ENCODE results near the gene RGL4. TPM values are rescaled to one million over a fixed set of nuclear protein-coding genes. Genes with fewer than 3 reads are reported as not detected.
"Not testable (repeated sequence)": the region's sequence is repeated elsewhere in the genome, so short reads cannot be mapped to it uniquely, and the experiment has no call there.

The RGL4 gene, protein sequence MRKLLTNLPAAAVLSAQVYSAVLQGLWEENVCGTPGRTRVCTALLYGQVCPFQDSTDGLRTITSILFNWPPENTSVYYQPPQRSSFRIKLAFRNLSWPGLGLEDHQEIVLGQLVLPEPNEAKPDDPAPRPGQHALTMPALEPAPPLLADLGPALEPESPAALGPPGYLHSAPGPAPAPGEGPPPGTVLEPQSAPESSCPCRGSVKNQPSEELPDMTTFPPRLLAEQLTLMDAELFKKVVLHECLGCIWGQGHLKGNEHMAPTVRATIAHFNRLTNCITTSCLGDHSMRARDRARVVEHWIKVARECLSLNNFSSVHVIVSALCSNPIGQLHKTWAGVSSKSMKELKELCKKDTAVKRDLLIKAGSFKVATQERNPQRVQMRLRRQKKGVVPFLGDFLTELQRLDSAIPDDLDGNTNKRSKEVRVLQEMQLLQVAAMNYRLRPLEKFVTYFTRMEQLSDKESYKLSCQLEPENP
- not detected in 2 replicates for total RNA-seq (2014; rRNA removed; shearing (Covaris generic); ENCODE audit: low replicate concordance)

DNA sequence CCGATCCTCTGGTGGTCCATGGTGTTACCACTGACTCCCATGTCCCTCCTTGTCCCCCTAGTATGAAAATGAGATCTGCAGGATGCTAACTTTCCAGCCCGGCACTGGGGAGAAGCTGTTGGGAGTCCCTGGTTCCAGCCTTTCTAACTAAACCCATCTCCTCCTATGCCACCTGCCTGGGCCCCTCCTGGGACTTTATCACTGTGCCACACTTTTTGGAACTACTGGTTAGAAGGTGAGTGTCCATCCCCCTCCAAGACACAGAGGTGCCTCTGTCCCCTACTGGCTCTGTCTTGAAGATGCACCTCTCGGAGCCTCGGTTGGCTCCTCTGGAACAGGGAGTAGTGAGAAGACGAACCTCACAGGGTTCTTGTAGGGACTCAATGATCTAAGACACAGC, at the start of gene RGL4:
Gene RGL4 (plus strand): TSS at position 301 of the 400 bp plus-strand sequence. CDS start 1,018 bp downstream, outside the sequence.
- no peak for DNase-seq
- Histone ChIP-seq H3K27me3 (no peaks in the 10 kb centered on the region), H3K36me3 (no peaks in the 10 kb centered on the region), H3K4me3 (no peak within 1 kb of the TSS), H3K9me3 (no peaks in the 10 kb centered on the region)

DNA sequence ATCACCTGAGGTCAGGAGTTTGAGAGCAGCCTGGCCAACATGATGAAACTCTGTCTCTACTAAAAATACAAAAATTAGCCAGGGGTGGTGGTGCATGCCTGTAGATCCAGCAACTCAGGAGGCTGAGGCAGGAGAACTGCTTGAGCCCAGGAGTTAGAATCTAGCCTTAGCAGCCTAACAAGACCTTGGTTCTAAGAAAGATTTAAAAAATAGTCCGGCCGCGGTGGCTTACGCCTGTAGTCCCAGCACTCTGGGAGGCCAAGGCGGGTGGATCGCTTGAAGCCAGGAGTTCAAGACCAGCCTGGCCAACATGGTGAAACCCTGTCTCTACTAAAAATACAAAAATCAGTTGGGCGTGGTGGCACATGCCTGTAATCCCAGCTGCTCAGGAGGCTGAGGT, 44.3 kb upstream of the RGL4 start:
- not testable (repeated sequence) for H3K9me3 ChIP-seq, DNase-seq, H3K36me3 ChIP-seq, H3K4me3 ChIP-seq, H3K27me3 ChIP-seq

DNA sequence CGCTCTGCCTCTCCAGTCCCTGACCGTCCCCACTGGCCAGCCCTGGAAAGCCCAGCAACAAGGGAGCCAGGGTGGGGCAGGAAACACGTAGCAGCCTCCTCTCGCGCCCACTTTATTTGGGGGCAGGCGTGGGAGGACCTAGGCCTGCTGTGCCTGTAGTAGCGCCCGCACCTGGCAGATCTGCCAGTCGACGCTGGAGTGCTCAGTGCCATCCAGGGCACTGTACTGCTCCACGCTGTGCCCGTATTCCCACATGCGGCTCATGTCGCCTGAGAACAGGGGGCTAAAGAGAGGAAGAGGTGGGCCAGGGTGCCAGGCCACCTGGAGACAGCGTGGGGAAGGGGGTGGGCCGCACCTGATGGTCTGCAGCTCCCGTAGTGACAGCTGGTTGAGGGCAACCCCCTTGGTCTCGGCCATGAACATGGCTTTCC, 41.7 kb upstream of the RGL4 start:
- Histone ChIP-seq H3K4me3 (no peak overlapping the region), H3K9me3 (no peaks in the 10 kb centered on the region), H3K27me3 (no peaks in the 10 kb centered on the region), H3K36me3 (no peaks in the 10 kb centered on the region)
- no peak for DNase-seq

DNA sequence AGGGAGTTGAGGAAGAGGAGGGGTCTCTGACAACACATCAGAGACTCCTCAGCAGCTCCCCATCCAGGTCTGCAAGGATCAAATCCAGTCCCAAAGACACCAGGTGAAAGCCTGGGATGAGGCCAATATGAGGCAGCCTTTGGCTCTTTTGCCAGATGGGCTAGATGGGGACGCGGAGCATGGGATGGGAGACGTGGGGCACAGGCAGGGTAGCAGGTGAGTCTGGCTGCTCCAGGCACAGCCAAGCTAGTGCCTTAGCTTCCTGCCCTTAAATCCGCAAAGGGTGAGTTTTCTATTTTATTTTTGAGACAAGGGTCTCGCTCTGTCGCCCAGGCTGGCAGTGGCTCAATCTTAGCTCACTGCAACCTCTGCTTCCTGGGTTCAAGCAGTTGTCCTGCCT, 39.1 kb upstream of the RGL4 start:
- no peak overlapping the region for H3K4me3 ChIP-seq
- no peak for DNase-seq
- no peaks in the 10 kb centered on the region for H3K27me3 ChIP-seq
- H3K9me3 ChIP-seq: no peaks in the 10 kb centered on the region
- H3K36me3 ChIP-seq: no peaks in the 10 kb centered on the region

DNA sequence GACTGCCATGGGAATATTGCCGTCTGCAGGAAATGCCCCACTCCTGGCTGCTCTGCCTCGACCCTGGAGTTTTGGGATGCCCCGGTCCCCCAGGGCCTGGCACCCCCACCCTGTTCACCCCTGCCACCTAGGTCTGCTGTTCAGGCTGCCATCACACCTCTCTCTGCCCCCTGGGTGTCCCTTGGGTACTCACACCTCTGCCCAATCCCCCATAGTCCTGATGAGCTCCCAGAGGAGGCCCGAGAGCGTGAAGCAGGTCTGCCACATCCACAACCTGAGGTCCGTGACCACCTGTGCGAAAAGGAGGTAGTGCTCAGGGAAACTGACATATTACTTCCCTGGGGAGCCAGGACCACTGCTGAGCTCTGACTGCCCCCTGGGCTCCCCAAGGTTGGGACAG, 38.5 kb upstream of the RGL4 start:
- DNase-seq: no peak
- Histone ChIP-seq H3K4me3 (no peak overlapping the region), H3K36me3 (no peaks in the 10 kb centered on the region), H3K9me3 (no peaks in the 10 kb centered on the region), H3K27me3 (no peaks in the 10 kb centered on the region)

DNA sequence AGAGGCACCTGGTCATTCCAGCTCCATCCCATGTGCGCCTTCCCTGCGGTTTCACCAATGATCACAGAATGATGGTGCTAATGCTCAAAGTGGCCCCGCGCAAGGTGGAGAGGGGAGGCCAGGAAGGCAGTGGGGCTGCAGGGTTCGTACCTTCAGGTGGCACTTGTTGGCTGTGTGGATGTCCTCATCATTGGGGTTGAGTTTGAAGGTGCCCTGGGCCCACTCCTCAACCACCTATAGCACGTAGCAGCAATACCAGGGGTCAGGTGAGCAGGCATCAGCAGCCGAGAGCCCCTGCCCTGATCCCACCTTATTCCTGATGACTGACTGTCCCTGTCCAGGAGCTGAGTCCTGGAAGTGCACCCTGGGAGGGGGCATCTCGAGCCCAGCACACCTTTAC, 38.1 kb upstream of the RGL4 start:
- Histone ChIP-seq H3K9me3 (no peaks in the 10 kb centered on the region), H3K4me3 (no peak overlapping the region), H3K27me3 (no peaks in the 10 kb centered on the region), H3K36me3 (no peaks in the 10 kb centered on the region)
- DNase-seq: no peak

DNA sequence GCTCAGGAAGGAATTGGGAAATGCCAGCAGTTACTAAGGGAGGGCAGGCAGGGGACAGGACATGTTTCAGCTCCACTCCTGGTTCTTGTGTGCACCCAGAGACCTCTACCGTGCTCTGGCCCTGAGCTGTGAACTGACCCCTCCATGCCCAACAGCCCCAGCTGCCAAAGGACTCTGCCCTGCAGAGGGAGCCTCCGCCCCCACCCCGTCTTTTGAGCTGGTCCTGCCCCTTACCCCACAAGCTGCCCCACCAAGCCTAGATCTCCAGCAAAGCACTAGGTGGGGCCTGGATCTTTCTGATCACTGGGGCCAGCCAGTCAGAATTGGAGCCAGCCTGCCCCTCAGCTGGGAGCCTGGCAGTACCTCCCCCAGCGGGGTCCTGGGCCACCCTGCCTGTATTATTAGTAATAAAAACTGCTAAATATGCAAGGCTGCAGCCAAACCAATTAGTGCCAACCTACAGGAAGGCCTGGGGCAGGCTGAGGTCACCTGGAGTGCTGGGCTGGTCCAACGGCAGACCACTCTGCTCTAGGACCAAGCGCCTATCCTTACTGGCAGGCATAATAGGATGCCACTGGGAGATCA, 34.8 kb upstream of the RGL4 start:
- no peak overlapping the region for H3K4me3 ChIP-seq
- DNase-seq: no peak
- H3K36me3 ChIP-seq: peaks cover 6% of the 10 kb centered on the region; the same call in 1 of the 2 replicates
- no peaks in the 10 kb centered on the region for H3K27me3 ChIP-seq
- H3K9me3 ChIP-seq: no peaks in the 10 kb centered on the region

DNA sequence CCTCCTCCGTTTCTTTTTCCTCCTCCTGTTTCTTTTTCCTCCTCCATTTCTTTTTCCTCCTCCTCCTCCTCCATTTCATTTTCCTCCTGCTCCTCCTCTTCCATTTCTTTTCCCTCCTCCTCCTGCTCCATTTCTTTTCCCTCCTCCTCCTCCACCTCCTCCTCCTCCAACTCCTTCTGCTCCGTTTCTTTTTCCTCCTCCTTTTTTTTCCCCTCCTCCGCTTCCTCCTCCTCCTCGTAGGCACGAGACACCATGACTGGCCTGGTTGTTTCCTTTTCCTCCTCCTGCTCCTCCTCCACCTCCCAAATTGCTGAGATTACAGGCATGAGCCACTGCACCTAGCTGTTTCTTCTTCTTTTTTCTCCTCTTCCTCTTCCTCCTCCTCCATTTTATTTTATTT, 33.1 kb upstream of the RGL4 start:
- no peak for DNase-seq
- Histone ChIP-seq H3K4me3 (no peak overlapping the region), H3K27me3 (no peaks in the 10 kb centered on the region), H3K9me3 (no peaks in the 10 kb centered on the region), H3K36me3 (peaks cover 6% of the 10 kb centered on the region; the same call in 1 of the 2 replicates)

DNA sequence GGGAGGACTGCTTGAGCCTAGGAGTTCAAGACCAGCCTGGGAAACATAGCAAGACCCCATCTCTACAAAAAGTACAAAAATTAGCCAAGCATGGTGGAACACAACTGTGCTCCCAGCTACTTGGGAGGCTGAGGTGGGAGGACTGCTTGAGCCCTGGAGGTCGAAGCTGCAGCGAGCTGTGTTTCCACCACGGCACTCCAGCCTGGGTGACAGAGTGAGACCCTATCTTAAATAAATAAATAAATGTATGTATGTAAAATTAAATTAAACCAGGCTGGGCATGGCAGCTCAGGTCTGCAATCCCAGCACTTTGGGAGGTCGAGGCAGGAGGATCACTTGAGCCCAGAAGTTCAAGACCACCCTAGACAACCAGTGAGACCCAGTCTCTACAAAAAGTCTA, 30.4 kb upstream of the RGL4 start:
- not testable (repeated sequence) for H3K9me3 ChIP-seq, H3K4me3 ChIP-seq, H3K36me3 ChIP-seq, H3K27me3 ChIP-seq, DNase-seq

DNA sequence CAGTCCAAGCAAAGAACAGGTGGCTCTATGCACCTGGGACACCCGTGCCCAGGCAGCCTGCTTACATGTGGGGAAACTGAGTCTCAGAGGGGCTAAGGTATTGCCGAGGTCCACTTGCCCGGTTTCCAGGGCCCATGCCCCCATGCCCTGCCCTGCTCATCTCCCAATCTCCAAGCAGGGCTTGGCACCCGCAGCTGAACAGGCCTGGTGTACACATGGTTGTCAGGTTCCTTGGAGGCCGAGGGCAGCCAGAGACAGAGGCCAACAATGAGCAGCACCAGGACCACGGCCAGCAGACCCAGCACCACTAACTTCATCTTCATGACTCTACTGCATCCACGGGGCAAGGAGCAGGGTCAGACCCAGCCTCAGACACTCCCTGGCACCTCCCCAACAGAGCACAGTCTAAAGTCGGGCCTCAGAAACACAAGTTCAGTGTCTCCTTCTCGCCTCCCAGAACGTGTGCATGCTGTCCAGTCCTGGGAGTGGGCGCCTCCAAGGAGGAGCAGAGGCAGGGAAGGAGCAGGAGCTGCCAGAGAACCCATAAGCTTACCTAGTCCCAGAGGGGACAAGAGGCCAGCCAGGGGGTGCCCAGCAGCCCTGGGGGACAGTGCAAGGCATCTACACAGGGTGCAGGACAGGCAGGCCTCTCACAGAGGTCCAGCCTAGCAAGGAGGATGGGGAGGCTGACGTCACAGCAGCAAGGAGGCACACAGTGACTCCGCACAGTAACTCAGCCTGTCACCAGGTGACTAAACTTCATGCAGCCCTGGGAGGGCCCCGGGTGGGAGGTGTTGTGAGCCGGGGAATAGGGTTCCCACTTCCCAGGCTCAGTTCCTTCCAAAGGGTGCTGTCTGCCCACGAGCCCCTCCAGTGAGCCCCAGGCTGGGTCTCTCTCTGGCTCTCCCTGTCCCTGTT, 20.2 kb upstream of the RGL4 start:
- DNase-seq: no peak
- Histone ChIP-seq H3K36me3 (no peaks in the 10 kb centered on the region), H3K27me3 (no peaks in the 10 kb centered on the region), H3K9me3 (no peaks in the 10 kb centered on the region), H3K4me3 (no peak overlapping the region)

DNA sequence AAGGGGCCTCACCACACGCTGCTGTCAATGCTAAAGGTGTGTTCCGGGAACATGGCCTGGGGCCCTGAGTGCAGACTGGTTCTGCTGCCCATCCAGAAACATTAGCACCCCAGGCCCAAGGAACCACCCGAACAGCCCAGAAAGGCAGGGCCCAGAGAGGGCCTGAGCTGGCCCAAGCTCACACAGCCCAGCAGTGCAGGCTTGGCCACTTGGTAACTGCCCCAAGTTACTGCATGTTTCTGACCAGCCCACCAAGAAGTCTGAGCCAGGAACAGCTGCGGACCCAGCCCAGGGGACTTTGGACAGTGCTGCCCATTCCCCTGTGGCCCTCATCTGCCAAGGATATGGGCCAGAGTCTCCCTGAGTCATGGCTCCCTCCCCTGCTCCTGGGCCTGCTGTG, 19.4 kb upstream of the RGL4 start:
- DNase-seq, H3K4me3 ChIP-seq, H3K27me3 ChIP-seq, H3K9me3 ChIP-seq, H3K36me3 ChIP-seq: not testable (repeated sequence)

DNA sequence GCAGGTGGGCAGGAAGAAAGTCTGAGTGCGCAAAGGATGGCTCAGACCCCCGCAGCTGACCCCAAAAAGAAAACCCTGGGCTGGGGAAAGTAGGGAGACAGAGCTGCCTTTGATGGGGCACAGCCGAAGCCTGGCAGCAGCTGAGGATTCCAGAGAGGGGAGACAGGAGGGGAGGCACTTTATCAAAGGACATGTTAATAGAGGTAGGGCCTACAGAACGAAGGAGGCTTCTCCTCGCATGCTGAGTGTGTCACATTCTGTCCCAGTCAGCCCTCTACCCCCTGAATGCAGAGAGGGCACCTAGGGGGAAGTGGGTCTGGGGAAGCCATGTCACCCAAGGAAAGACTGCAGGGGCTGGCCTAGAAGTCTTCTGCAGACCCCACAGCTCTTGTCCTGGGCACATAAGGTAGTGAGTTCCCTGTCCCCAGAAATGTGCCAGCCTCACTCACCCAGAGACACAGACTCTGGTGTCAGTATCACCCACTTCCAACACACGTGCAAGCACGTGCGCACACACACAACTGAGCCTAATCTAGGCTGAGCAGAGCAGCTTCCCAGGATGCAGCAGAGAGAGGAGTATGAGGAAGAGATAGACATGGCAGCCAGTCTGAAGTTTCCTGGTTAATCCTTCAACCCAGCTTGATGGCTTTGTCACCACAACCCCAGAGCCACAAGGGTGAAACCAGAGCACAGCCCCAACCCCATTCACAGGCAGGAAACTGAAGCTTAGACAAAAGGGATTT, 18.3 kb upstream of the RGL4 start:
- H3K27me3 ChIP-seq: not testable (repeated sequence)

DNA sequence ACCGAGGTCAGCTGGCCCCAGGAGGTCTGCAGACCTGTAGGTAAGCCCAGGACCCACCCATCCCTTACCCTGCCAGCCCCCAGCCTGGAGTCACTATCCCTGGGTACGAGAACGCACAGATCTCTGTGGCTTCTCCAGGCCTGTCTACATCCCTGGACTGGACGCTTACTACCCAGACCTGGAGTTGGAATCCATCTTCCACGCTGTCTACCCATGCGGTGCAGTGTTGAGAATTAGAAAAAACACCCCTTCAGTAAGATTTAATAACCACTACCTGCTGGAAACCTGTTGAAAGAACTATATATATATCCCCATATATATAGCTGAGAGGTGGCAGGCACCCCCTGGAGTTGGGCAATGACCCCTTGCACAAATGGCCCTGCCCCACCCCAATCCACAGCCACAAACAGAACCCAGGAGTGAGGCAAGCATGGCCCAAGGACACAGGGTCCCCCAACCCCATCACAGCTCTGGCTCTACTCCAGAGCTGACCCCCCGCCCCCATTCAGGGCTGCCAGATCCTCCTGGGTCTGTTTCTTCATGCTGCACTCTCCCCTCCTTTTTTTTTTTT, 17.7 kb upstream of the RGL4 start:
- no peaks in the 10 kb centered on the region for H3K9me3 ChIP-seq
- H3K4me3 ChIP-seq: no peak overlapping the region
- DNase-seq: no peak
- no peaks in the 10 kb centered on the region for H3K36me3 ChIP-seq
- no peaks in the 10 kb centered on the region for H3K27me3 ChIP-seq

More for the DNA sequence above, 18.3 kb upstream of the RGL4 start:
- H3K9me3 ChIP-seq, DNase-seq, H3K4me3 ChIP-seq, H3K36me3 ChIP-seq: not testable (repeated sequence)

DNA sequence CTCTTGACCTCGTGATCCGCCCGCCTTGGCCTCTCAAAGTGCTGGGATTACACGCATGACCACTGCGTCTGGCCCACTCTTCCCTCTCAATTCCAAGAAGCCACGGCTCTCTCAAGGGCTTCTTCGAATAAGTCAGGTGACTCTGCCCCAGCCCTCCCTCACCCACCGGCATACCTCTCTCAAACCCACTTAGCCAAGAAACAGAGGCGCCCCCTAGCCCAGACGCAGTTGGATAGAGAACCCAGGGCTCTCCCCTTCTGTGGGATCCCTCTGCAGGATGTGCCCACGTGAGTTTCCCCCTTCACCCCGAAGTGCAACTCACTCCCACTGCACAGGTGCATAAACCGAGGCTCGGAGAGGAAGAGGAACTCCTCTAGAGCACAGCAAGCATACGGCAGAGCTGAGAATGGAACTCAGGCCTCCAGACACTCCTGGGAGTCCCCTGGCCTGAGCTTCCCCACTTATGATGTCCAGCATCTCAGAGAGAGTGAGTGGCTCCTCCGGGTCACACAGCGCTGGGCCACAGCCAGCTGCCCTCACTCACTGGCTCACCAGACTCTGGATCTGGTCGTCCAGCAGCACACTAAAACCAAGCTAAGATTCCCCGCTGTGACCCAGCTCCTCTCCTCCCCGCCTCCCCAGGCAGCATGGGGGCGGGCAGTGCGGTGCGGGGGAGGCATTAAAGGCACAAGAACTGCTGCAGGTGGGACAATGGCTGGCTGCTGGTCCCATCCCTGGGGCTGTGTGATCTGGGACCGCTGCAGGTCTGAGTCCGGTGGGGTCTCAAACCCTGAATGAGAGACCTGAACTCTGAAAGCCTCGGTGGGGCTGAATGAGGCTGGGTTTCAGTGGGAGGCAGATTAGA, 16.8 kb upstream of the RGL4 start:
- Histone ChIP-seq H3K36me3 (no peaks in the 10 kb centered on the region), H3K4me3 (no peak overlapping the region), H3K9me3 (no peaks in the 10 kb centered on the region), H3K27me3 (no peaks in the 10 kb centered on the region)
- DNase-seq: no peak

DNA sequence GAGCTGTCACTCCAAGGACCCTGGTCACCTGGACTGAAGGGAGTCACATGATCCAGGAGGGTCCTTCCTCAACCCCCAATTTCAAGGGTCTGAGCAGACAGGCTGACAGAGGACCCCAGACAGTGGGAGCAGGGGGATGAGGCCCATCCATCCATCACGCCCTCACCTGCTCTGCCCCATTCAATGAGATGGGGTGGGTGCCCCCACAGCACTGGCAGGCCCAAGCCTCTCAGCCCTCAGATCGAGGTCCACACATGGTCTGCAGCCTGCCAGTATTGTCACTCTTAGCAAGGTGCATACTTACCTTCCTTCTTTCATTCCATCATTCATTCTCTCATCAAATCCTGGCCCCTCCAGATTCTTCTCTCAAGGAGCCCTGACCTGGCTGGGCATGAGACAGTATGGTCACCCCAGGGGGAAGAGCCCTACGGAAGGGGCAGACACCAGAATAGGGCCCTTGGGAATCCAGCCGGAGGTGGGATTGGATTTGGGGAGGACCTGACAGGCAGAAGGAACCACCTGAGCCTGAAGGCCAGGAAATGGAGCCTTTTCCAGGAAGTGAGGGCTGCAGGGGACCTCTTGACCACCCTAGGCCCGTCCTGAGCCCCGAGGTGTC, 15.8 kb upstream of the RGL4 start:
- not testable (repeated sequence) for H3K36me3 ChIP-seq, H3K4me3 ChIP-seq, H3K9me3 ChIP-seq, H3K27me3 ChIP-seq, DNase-seq
